Epithelial cell of esophagus (primary cell): Measurements from ENCODE around the gene COL20A1.
A peak's percentile ranks its signal among the peaks of the same experiment; 100 is the strongest.

Source experiments
- DNase-seq: peaks from one replicate; pipeline ENCODE4 v3.0.0; 2010; ENCODE audit warnings: low read depth
- H3K4me3 ChIP-seq: 2 replicates; pipeline ENCODE4 v1.5.1; 2011; ENCODE audit warnings: mild to moderate bottlenecking, low read length, control low read depth
- TF ChIP-seq, protein P1 (sequence below): IDR thresholded peaks from 2 replicates; pipeline ENCODE4 v1.5.1; 2011; ENCODE audit warnings: low read depth, mild to moderate bottlenecking, low read length, control low read depth, inconsistent platforms; ENCODE audit not compliant: insufficient read depth; ENCODE audit errors: missing control alignments

The COL20A1 gene

DNA sequence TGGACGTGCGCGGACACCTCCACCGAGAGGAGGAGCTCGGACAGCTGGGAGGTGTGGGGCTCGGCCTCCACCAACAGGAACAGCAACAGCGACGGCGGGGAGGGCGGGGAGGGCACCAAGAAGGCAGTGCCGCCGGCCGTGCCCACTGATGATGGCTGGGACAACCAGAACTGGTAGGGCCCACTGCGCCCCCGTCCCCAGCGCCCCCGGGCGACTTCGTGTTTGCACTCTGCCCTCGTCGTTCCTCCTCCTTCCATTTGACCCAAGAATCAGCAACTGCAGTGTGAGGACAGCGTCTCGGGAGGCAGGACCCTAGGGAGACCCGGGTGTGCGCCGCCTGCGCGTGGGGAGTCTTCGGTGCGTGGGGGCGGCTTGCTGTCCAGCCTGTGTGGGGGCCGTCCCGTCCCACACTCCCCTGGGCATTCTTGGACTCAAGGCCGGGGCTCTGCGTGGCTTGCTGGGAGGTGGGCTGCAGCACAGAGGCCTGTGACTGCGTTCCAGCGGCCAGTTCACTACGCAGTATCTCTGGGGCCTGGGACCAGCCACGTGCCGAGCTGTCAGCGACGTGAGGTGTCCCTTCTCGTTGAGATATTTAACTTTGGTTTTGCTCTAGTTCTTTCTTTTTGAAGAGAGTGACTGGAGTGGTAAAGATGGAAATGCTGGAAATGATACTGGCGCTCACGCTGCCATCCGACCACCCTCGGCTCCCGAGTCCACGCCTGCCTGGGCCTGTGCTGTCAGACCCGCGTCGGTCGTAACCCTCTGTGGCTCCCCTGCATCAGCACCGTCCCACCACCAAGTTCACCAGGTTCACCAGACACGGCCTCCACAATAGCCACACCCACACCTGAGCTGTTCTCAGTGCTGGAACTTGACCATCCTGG lies 5.0 kb upstream of the COL20A1 start:
- no peak overlapping the region for H3K4me3 ChIP-seq
- TF ChIP-seq, protein P1, sequence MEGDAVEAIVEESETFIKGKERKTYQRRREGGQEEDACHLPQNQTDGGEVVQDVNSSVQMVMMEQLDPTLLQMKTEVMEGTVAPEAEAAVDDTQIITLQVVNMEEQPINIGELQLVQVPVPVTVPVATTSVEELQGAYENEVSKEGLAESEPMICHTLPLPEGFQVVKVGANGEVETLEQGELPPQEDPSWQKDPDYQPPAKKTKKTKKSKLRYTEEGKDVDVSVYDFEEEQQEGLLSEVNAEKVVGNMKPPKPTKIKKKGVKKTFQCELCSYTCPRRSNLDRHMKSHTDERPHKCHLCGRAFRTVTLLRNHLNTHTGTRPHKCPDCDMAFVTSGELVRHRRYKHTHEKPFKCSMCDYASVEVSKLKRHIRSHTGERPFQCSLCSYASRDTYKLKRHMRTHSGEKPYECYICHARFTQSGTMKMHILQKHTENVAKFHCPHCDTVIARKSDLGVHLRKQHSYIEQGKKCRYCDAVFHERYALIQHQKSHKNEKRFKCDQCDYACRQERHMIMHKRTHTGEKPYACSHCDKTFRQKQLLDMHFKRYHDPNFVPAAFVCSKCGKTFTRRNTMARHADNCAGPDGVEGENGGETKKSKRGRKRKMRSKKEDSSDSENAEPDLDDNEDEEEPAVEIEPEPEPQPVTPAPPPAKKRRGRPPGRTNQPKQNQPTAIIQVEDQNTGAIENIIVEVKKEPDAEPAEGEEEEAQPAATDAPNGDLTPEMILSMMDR = no peak
- no peak for DNase-seq

DNA sequence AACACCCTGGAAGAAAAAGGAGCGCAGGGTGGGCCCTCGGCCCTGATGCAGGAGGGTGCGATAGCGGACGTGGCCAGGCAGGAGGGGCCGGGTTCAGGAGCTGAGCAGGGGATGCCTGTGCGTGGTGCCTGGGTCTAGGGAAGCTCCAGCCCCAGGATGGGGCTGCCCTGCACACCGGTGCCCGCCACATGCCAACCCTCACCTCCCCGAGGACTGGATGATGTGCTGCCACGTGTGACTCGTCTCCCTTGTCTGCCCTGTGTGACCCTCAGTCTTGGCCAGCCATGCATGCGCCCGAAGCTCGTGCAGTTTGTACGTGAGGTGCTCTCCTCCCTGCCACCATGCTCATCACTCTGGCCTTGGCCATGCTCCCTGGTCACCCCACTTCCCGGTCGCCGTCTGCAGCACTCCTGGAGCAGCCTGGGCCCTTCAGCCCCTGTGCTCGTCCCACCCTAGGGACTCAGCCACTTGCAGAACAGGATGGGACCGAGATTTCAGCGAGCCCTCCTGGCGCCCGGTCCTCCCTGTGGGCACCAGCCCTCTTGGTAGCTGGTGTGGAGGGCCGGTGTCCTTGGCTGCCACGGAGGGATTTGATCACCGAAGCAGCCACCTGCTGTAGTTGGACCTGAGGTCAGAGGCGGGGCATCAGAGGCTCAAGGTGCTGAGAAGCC lies 4.3 kb upstream of the COL20A1 start:
- no peak overlapping the region for H3K4me3 ChIP-seq
- TF ChIP-seq, protein P1 = no peak
- DNase-seq = no peak

DNA sequence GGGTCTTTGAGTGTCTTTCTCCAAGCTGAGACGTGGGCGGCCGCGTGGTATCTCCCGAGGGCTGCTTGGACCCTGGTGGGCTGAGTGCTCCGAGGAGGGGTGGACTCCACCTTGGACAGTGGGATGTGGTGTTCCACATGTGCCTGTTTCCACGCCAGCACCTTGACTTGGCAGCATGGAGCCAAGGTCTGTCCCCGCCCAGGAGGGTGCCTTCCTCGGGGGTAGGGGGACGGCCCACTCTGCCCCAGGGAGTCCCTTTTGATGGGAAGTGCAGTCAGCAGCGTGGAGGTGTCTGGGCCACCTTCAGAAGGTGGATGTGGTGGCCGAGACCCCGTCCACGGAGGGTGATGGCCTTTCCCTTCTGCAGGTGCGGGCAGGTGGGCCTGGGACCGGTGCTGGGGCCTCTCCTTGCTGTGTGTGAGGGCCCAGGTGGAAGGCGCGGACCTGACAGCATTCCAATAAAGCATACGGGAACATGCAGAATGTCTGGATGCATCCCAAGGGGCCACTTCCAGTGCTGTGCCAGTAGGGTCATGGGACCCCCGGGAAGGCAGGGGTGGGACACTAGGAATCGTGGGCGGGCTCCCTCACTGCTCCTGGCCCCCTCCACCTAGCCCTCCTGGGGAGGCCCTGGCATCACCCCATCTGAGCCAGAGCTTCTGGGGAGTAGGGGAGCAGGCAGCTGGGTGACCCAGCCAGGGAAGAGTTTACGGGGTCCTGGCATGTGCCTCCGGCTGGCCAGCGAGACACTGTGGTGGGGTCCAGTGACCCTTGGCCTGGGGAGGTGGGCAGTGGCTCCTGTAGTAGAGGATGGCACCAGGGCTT lies 3.5 kb upstream of the COL20A1 start:
- no peak overlapping the region for H3K4me3 ChIP-seq
- TF ChIP-seq, protein P1 = no peak
- no peak for DNase-seq

DNA sequence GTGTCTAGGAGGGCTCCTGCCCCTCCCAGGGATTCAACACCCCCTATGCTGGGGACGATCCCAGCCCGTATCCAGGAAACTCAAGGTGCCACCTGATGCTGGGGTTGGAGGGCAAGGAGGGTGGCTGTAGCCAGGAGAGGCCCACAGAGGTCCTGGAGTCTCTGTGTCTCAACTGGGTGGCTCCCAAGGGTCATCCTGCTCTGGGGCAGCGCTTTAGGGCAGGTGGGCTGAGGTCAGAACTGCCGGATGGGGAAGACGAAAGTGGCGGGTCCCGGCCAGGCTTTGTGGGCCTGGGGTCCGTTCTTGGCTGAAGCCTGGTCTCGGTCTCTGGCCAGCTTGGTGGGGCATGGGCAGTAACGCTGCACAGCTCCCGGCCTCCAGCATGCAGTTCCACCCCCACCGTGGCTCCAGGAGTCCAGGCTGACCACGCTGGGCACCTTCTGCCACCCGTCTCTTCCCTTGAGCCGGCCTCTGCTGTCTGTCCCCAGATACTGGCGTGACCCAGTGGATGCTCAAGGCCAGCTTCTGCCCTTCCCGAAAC lies 2.8 kb upstream of the COL20A1 start:
- TF ChIP-seq, protein P1 = no peak
- no peak overlapping the region for H3K4me3 ChIP-seq
- DNase-seq = no peak

DNA sequence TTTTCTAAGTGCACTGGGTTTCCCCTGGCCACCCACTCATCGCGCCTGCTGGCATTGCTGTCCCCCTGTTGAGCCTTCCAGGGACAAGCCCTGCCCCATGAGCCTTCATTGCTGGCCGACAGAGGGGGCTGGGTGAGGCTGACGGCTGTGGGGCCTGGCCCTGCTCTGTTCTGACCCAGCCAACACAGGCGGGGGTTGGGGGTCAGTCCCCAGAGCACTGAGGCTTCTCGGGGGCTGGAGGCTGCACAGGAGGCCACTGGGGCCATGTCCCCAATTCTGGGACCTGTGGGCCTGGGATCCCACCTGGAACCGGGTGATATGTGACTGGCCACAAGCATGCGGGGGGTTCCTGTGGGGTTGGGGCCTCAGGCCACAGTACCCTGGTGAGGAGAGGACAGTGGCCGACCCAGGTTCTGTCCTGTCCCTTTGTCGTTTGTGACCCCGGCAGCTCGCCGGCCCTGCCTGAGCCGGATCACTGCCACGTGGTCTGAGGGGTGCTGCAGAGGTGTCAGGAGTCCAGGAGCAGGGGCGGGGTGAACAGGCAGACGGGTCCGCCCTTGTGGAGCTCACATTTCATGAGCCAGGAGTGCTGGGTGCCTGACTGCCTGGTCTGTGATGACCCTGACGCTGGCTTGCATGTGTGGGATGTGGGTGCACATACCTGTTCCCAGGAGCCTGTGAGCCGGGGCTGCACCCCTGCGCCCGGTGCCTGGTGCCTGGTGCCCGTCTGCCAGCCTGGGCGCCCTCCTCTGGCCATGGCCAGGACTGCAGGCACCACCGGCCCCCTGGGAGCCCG lies 2.1 kb upstream of the COL20A1 start:
- TF ChIP-seq, protein P1 = peak; percentile 61
- H3K4me3 ChIP-seq = no peak overlapping the region
- peak; percentile 55 for DNase-seq

DNA sequence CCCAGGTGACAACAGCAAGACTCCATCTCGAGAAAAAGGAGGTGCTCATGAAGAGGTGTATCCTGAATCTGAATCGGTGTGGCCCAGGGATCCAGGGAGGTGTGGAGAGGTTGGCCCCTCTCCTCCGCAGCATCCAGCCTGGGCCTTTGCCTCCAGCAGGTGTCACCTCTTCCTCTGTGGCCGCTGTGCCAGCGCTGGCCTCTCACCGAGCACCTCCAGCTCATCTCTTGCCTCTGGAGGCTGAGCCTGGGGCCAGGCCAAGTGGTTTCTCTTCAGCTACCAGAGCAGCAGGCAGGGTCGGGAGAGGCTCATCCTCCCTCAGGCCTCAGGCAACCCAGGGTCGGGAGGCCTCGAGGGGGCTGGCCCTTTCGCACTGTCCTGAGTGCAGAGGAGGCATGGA lies 1.2 kb upstream of the COL20A1 start:
- TF ChIP-seq, protein P1 = no peak
- no peak overlapping the region for H3K4me3 ChIP-seq
- DNase-seq = no peak
